Stimulated activated CD4-positive, alpha-beta T cell treated with anti-CD3 and anti-CD28 coated beads, Interleukin-2, amount 100 ng/mL, for 24 hours (primary cell): ENCODE measurements around the gene IGFALS.

Experiments used
- DNase-seq, 2 donors: peaks; one replicate each; pipeline ENCODE4 v3.0.0-alpha.2; 2020

Gene IGFALS

GRCh38 chr16:1793578-1794220, at the start of gene IGFALS:
TSS of gene IGFALS (minus strand) at chr16:1793705. CDS start at chr16:1793652, 53 bp downstream.
- DNase-seq = no peak

GRCh38 chr16:1839554-1839953, 46.0 kb upstream of the IGFALS start:
- no peak for DNase-seq

GRCh38 chr16:1834096-1834495, 40.6 kb upstream of the IGFALS start:
- no peak for DNase-seq

GRCh38 chr16:1832838-1833454, 39.4 kb upstream of the IGFALS start:
- DNase-seq = peak in 1 of 2 donors; percentile 14

- no peak for DNase-seq
Measured at GRCh38 chr16:1831186-1832075, 37.9 kb upstream of the IGFALS start.

GRCh38 chr16:1830213-1830612, 36.7 kb upstream of the IGFALS start:
- no peak for DNase-seq

GRCh38 chr16:1828645-1829410, 35.3 kb upstream of the IGFALS start:
- DNase-seq = no peak

GRCh38 chr16:1826691-1827573, 33.4 kb upstream of the IGFALS start, which contains the start of the genes FAHD1 and HAGH:
TSS of gene FAHD1 (plus strand) at chr16:1827206. CDS start at chr16:1827239, 33 bp downstream.
TSS of gene HAGH (minus strand) at chr16:1826825. CDS start at chr16:1826787, 38 bp downstream.
- DNase-seq = peak; percentile 90 to 91

GRCh38 chr16:1825864-1826690, 32.6 kb upstream of the IGFALS start:
- DNase-seq = peak; percentile 67 to 76

- no peak for DNase-seq
Measured at GRCh38 chr16:1825381-1825863, 31.9 kb upstream of the IGFALS start.

GRCh38 chr16:1823821-1824220, 30.3 kb upstream of the IGFALS start:
- peak in 1 of 2 donors; percentile 18 for DNase-seq

- no peak for DNase-seq
Measured at GRCh38 chr16:1822801-1823200, 29.3 kb upstream of the IGFALS start.

GRCh38 chr16:1821861-1822611, 28.5 kb upstream of the IGFALS start:
- no peak for DNase-seq

GRCh38 chr16:1820946-1821290, 27.4 kb upstream of the IGFALS start:
- no peak for DNase-seq

- DNase-seq = no peak
Measured at GRCh38 chr16:1820096-1820945, 26.8 kb upstream of the IGFALS start.

- no peak for DNase-seq
Measured at GRCh38 chr16:1819611-1820010, 26.1 kb upstream of the IGFALS start.

- no peak for DNase-seq
Measured at GRCh38 chr16:1818873-1819525, 25.5 kb upstream of the IGFALS start.

- DNase-seq = no peak
Measured at GRCh38 chr16:1818204-1818872, 24.8 kb upstream of the IGFALS start.
